MV-4-11 (cell line): Measurements from ENCODE around the gene SAT2.
"Not testable (repeated sequence)": the region's sequence is repeated elsewhere in the genome, so short reads cannot be mapped to it uniquely, and the experiment has no call there.

Experiments
- DNase-seq: peaks from one replicate; lab custom pipeline; 2025; lab: John Stamatoyannopoulos, UW

SAT2 gene

GRCh38 chr17:7627250-7628121 lies at the start of gene SAT2:
SAT2 (minus strand) TSS chr17:7627821; CDS start chr17:7627635, 186 bp downstream.
- DNase-seq, result peak; percentile 83

GRCh38 chr17:7676533-7676932 lies 48.9 kb upstream of the SAT2 start:
- no peak for DNase-seq

- no peak for DNase-seq
Measured at GRCh38 chr17:7674934-7675333, 47.3 kb upstream of the SAT2 start.

GRCh38 chr17:7673239-7673638 lies 45.6 kb upstream of the SAT2 start:
- peak; percentile 39 for DNase-seq

GRCh38 chr17:7668482-7668881 lies 40.9 kb upstream of the SAT2 start:
- DNase-seq, result no peak

- DNase-seq, result no peak
Measured at GRCh38 chr17:7667656-7668406, 40.2 kb upstream of the SAT2 start.

GRCh38 chr17:7656958-7657609 lies 29.5 kb upstream of the SAT2 start:
- no peak for DNase-seq

GRCh38 chr17:7655541-7655840 lies 27.9 kb upstream of the SAT2 start:
- no peak for DNase-seq

GRCh38 chr17:7654832-7655540 lies 27.4 kb upstream of the SAT2 start:
- DNase-seq, result no peak

- no peak for DNase-seq
Measured at GRCh38 chr17:7652388-7653356, 25.1 kb upstream of the SAT2 start.

- DNase-seq, result no peak
Measured at GRCh38 chr17:7651665-7652387, 24.2 kb upstream of the SAT2 start.

- no peak for DNase-seq
Measured at GRCh38 chr17:7651097-7651664, 23.6 kb upstream of the SAT2 start.

GRCh38 chr17:7650509-7651096 lies 23.0 kb upstream of the SAT2 start, which contains the start of gene ATP1B2:
ATP1B2 (plus strand) TSS chr17:7650926; CDS start chr17:7651519, 593 bp downstream.
- DNase-seq, result peak; percentile 31

- DNase-seq, result no peak
Measured at GRCh38 chr17:7647018-7647417, 19.4 kb upstream of the SAT2 start.

- DNase-seq, result no peak
Measured at GRCh38 chr17:7646457-7646856, 18.8 kb upstream of the SAT2 start.

GRCh38 chr17:7644775-7645174 lies 17.2 kb upstream of the SAT2 start:
- peak; percentile 99 for DNase-seq

- not testable (repeated sequence) for DNase-seq
Measured at GRCh38 chr17:7641635-7642034, 14.0 kb upstream of the SAT2 start.

GRCh38 chr17:7640783-7641182 lies 13.2 kb upstream of the SAT2 start:
- no peak for DNase-seq

GRCh38 chr17:7636163-7636562 lies 8.5 kb upstream of the SAT2 start:
- DNase-seq, result no peak
